Esophagus squamous epithelium (tissue), 4 donors: ENCODE data around the gene COL6A5.

ENCODE experiments used
- CTCF ChIP-seq, 6 experiments: fragments of 450-650 bp in 4 of 6; fragments of 200-600 bp in 2 of 6; sonication (generic) in 2 of 6; IDR thresholded peaks; one replicate each; pipeline ENCODE4 v1.5.1; 2016 to 2019; ENCODE audit warnings: antibody characterized with exemption in 6 of 6, mild to moderate bottlenecking in 4 of 6, moderate library complexity in 4 of 6
- POLR2A ChIP-seq, 4 donors: fragments of 450-650 bp; IDR thresholded peaks; one replicate each; pipeline ENCODE4 v1.6.1; 2017; ENCODE audit warnings: antibody characterized with exemption in 4 of 4, mild to moderate bottlenecking in 4 of 4, moderate library complexity in 3 of 4

DNA sequence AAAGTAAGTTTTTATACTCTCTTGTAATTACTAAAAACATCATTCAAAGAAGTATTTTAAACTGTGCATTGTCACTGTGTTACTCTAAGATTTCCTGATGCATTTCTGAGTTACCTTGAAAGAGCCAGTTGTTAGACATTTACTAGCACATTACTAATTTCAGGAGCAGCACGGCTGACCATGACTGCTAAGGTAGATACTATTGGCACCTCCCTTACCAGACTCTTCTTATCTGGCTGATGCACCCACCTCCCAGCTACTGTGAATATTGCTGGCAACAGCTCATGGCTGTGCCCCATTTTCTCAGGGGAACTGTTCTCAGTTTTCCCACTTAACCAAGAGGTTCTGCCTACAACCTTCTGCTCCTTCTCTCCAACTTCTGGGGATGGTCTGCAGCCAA is 29.4 kb downstream of the COL6A5 start:
- TF ChIP-seq CTCF (IDR thresholded peaks at IDR 0.05): no peak
- no peak for TF ChIP-seq POLR2A (IDR thresholded peaks at IDR 0.05)
